ENCODE measurements around the gene UBE4B. TPM values are rescaled to one million over a fixed set of nuclear protein-coding genes. Genes with fewer than 3 reads are reported as not detected.
"Not testable (repeated sequence)": the region's sequence is repeated elsewhere in the genome, so short reads cannot be mapped to it uniquely, and the experiment has no call there.

The UBE4B gene
- total and polyA plus RNA-seq, 2 donors (not counting 1 experiment from before 2014, with no cell fraction given) = 21.7 to 57.5 TPM

DNA sequence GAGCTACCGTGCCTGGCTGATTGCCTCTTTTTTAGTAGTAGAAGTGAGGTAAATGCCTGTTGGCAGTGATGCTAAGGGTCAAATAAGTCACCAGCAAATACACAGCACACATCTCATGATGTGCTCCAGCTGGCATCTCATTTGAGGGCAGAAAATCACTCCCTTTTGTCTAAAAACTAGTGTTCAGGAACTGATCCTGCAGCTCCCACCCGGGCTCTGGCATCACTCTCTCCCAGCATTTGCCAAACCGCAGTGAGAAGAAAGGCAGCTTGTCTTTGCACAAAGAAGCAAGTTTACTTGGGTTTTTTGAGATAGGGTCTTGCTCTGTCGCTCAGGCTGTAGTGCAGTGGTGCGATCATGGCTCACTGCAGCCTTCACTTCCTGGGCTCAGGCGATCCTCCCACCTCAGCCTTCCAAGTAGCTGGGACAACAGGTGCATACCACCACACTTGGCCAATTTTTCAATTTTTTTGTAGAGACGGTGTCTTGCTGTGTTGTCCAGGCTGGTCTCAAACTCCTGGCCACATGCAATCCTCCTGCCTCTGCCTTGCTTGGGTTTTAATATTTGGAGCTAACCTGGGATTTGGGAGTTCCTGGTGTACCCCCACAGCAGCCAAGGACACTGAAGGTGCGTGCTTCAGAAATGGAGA is 31.6 kb upstream of the UBE4B start:
- H3K4me3 Mint-ChIP-seq = no peak overlapping the region
- intact Hi-C loops (cut with micrococcal nuclease) = no loop called here
- CTCF ChIA-PET = no interaction called here

GRCh38 chr1:10005248-10005647 is 27.5 kb upstream of the UBE4B start:
- whole genome bisulfite sequencing (ENCODE audit: insufficient coverage) = 96% methylated on average over 4 of the region's 8 CpGs
- H3K9ac ChIP-seq (ENCODE audit: low read length); DNase-seq; H3K79me2 ChIP-seq (ENCODE audit: control insufficient read depth, insufficient read depth, low read length); intact Hi-C loops (cut with micrococcal nuclease); H3K4me2 ChIP-seq (replicated peaks; ENCODE audit: low read depth, low read length, poor library complexity, severe bottlenecking); H3K36me3 ChIP-seq (replicated peaks in 1 of 2; ENCODE audit: control extremely low read depth in 1 of 2, control insufficient read depth in 1 of 2, extremely low read depth in 1 of 2, insufficient read depth in 2 of 2, low read length in 1 of 2); H3K27ac Mint-ChIP-seq; H3K4me3 ChIP-seq (ENCODE audit: control extremely low read depth in 1 of 5, extremely low read depth in 1 of 5, insufficient read depth in 1 of 5, low read depth in 2 of 5, low read length in 4 of 5); H3K4me1 ChIP-seq (ENCODE audit: control insufficient read depth in 2 of 2, insufficient read depth in 2 of 2, low read length in 2 of 2); H2AFZ ChIP-seq (ENCODE audit: insufficient read depth, low read depth, low read length, poor library complexity, severe bottlenecking); H4K20me1 ChIP-seq (ENCODE audit: control insufficient read depth, insufficient read depth, low read length, poor library complexity, severe bottlenecking); H3K27ac ChIP-seq (ENCODE audit: low read length in 2 of 2); H3K4me3 Mint-ChIP-seq; H3K4me1 Mint-ChIP-seq; ATAC-seq (ENCODE audit: low read depth); POLR2A ChIA-PET; H3K9me3 ChIP-seq (ENCODE audit: control extremely low read depth in 1 of 3, control insufficient read depth in 2 of 3, insufficient read depth in 1 of 3, low read length in 2 of 3); H3K9me3 Mint-ChIP-seq (ENCODE audit: insufficient read depth): not testable (repeated sequence)
- H3K27me3 Mint-ChIP-seq = peaks cover 11% of the 10 kb centered on the region
- CTCF ChIA-PET = interaction anchor here (0.6 to 1.6 kb wide), 2 partner anchors 25 to 55 kb away, joined by 4 to 5 read pairs; no protein-coding TSS in a partner anchor
- H3K27me3 ChIP-seq (replicated peaks in 1 of 4; ENCODE audit: control extremely low read depth in 1 of 4, control insufficient read depth in 3 of 4, insufficient read depth in 4 of 4, low read length in 3 of 4) = peaks cover 0 to 15% (median 0%) of the 10 kb centered on the region in 4 experiments

More for the DNA sequence above, 31.6 kb upstream of the UBE4B start:
- WGBS (ENCODE audit: insufficient coverage) = 86% methylated on average over 4 of the region's 8 CpGs
- no peak for ATAC-seq (ENCODE audit: low read depth)
- Histone ChIP-seq H3K4me3 (ENCODE audit: control extremely low read depth in 1 of 5, extremely low read depth in 1 of 5, insufficient read depth in 1 of 5, low read depth in 2 of 5, low read length in 4 of 5) (no peak overlapping the region), H2AFZ (ENCODE audit: insufficient read depth, low read depth, low read length, poor library complexity, severe bottlenecking) (no peak overlapping the region), H4K20me1 (ENCODE audit: control insufficient read depth, insufficient read depth, low read length, poor library complexity, severe bottlenecking) (no peaks in the 10 kb centered on the region), H3K36me3 (replicated peaks in 1 of 2; ENCODE audit: control extremely low read depth in 1 of 2, control insufficient read depth in 1 of 2, extremely low read depth in 1 of 2, insufficient read depth in 2 of 2, low read length in 1 of 2) (no peaks in the 10 kb centered on the region), H3K79me2 (ENCODE audit: control insufficient read depth, insufficient read depth, low read length) (no peaks in the 10 kb centered on the region), H3K27me3 (replicated peaks in 1 of 4; ENCODE audit: control extremely low read depth in 1 of 4, control insufficient read depth in 3 of 4, insufficient read depth in 4 of 4, low read length in 3 of 4) (peaks cover 0 to 44% (median 10%) of the 10 kb centered on the region in 4 experiments), H3K9ac (ENCODE audit: low read length) (no peak overlapping the region), H3K9me3 (ENCODE audit: control extremely low read depth in 1 of 3, control insufficient read depth in 2 of 3, insufficient read depth in 1 of 3, low read length in 2 of 3) (peaks cover 3 to 24% (median 8%) of the 10 kb centered on the region in 3 donors), H3K4me1 (ENCODE audit: control insufficient read depth in 2 of 2, insufficient read depth in 2 of 2, low read length in 2 of 2) (peaks cover 7 to 14% of the 10 kb centered on the region in 2 donors), H3K27ac (ENCODE audit: low read length in 2 of 2) (no peak overlapping the region), H3K4me2 (replicated peaks; ENCODE audit: low read depth, low read length, poor library complexity, severe bottlenecking) (no peak overlapping the region)
- H3K27me3 Mint-ChIP-seq = peaks cover 28% of the 10 kb centered on the region
- POLR2A ChIA-PET = no interaction called here
- H3K9me3 Mint-ChIP-seq (ENCODE audit: insufficient read depth) = no peaks in the 10 kb centered on the region
- no peak for TF ChIP-seq EZH2 (IDR thresholded peaks at IDR 0.05; ENCODE audit: borderline replicate concordance, insufficient read depth, low read depth, low read length, poor library complexity, severe bottlenecking)
- TF ChIP-seq, protein P1, sequence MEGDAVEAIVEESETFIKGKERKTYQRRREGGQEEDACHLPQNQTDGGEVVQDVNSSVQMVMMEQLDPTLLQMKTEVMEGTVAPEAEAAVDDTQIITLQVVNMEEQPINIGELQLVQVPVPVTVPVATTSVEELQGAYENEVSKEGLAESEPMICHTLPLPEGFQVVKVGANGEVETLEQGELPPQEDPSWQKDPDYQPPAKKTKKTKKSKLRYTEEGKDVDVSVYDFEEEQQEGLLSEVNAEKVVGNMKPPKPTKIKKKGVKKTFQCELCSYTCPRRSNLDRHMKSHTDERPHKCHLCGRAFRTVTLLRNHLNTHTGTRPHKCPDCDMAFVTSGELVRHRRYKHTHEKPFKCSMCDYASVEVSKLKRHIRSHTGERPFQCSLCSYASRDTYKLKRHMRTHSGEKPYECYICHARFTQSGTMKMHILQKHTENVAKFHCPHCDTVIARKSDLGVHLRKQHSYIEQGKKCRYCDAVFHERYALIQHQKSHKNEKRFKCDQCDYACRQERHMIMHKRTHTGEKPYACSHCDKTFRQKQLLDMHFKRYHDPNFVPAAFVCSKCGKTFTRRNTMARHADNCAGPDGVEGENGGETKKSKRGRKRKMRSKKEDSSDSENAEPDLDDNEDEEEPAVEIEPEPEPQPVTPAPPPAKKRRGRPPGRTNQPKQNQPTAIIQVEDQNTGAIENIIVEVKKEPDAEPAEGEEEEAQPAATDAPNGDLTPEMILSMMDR (IDR thresholded peaks at IDR 0.05) = no peak
- DNase-seq = no peak
- peaks cover 11% of the 10 kb centered on the region for H3K4me1 Mint-ChIP-seq
- no peak overlapping the region for H3K27ac Mint-ChIP-seq

Data from B cell (primary cell).